Mesenchymal stem cell (in vitro differentiated cells and primary cell): ENCODE data around the gene KRT35.

Experiments
- DNase-seq: peaks from one replicate; pipeline ENCODE4 v3.0.0-alpha.2; 2013
- H2AFZ ChIP-seq: one replicate; pipeline ENCODE4 v1.6.1; 2013; ENCODE audit warnings: low read depth, mild to moderate bottlenecking, control low read depth, inconsistent platforms, low read length, moderate library complexity
- H2AK5ac ChIP-seq: 2 replicates; pipeline ENCODE4 v1.6.1; 2013; ENCODE audit warnings: low read length, moderate library complexity, mild to moderate bottlenecking, inconsistent platforms; ENCODE audit not compliant: severe bottlenecking
- H2BK120ac ChIP-seq: one replicate; pipeline ENCODE4 v1.6.1; 2013; ENCODE audit warnings: low read depth, mild to moderate bottlenecking, inconsistent platforms, low read length, moderate library complexity
- H2BK12ac ChIP-seq, 2 experiments: one replicate each; pipeline ENCODE4 v1.6.1; 2013; ENCODE audit warnings: inconsistent platforms in 2 of 2, low read length in 2 of 2, mild to moderate bottlenecking in 2 of 2, moderate library complexity in 2 of 2, control low read depth in 1 of 2
- H2BK15ac ChIP-seq: one replicate; pipeline ENCODE4 v1.6.1; 2013; ENCODE audit warnings: mild to moderate bottlenecking, low read depth, inconsistent platforms; ENCODE audit not compliant: poor library complexity, severe bottlenecking
- H2BK5ac ChIP-seq: 2 replicates; pipeline ENCODE4 v1.6.1; 2013; ENCODE audit warnings: low read depth, mild to moderate bottlenecking, low read length, control low read depth, inconsistent platforms; ENCODE audit not compliant: poor library complexity, severe bottlenecking
- H3K14ac ChIP-seq, 2 experiments: one replicate each; pipeline ENCODE4 v1.6.1; 2013; ENCODE audit warnings: inconsistent platforms in 2 of 2, low read length in 2 of 2, control low read depth in 1 of 2, mild to moderate bottlenecking in 1 of 2, moderate library complexity in 1 of 2
- H3K18ac ChIP-seq, 2 experiments: one replicate each; pipeline ENCODE4 v1.6.1; 2013; ENCODE audit warnings: inconsistent platforms in 2 of 2, low read length in 2 of 2, control low read depth in 1 of 2, low read depth in 1 of 2, mild to moderate bottlenecking in 1 of 2
- H3K23ac ChIP-seq, 2 experiments: one replicate each; pipeline ENCODE4 v1.6.1; 2013; ENCODE audit warnings: inconsistent platforms in 2 of 2, low read length in 2 of 2, mild to moderate bottlenecking in 2 of 2, moderate library complexity in 2 of 2, control low read depth in 1 of 2
- H3K27ac ChIP-seq: 2 replicates; pipeline ENCODE4 v1.5.1; 2013; ENCODE audit warnings: mild to moderate bottlenecking, moderate library complexity, low read length, control low read depth, inconsistent platforms; ENCODE audit not compliant: poor library complexity, severe bottlenecking
- H3K27me3 ChIP-seq, 2 experiments: 2 replicates each; pipeline versions ENCODE4 v1.6.1 to v1.7.0; 2013; ENCODE audit warnings: low read length in 2 of 2, mild to moderate bottlenecking in 2 of 2, moderate library complexity in 2 of 2, control low read depth in 1 of 2, inconsistent platforms in 1 of 2; ENCODE audit not compliant: control insufficient read depth in 1 of 2, insufficient read depth in 1 of 2
- H3K36me3 ChIP-seq, 2 experiments: 2 replicates each; pipeline versions ENCODE4 v1.6.1 to v1.7.0; 2013; ENCODE audit warnings: low read length in 2 of 2, control low read depth in 1 of 2, inconsistent platforms in 1 of 2, low read depth in 1 of 2, mild to moderate bottlenecking in 1 of 2; ENCODE audit not compliant: insufficient read depth in 2 of 2, control insufficient read depth in 1 of 2
- H3K4ac ChIP-seq, 2 experiments: one replicate each; pipeline ENCODE4 v1.6.1; 2013; ENCODE audit warnings: inconsistent platforms in 2 of 2, low read length in 2 of 2, mild to moderate bottlenecking in 2 of 2, moderate library complexity in 2 of 2, control low read depth in 1 of 2, low read depth in 1 of 2
- H3K4me1 ChIP-seq: 2 replicates; pipeline ENCODE4 v1.6.1; 2013; ENCODE audit warnings: low read depth, low read length, control low read depth; ENCODE audit not compliant: control insufficient read depth, insufficient read depth
- H3K4me2 ChIP-seq: 2 replicates; pipeline ENCODE4 v1.6.1; 2013; ENCODE audit warnings: low read length, mild to moderate bottlenecking, inconsistent platforms; ENCODE audit not compliant: poor library complexity, severe bottlenecking
- H3K4me3 ChIP-seq, 2 experiments: 2 replicates each; pipeline versions ENCODE4 v1.5.1 to v1.7.0; 2013; ENCODE audit warnings: low read length in 2 of 2, mild to moderate bottlenecking in 2 of 2, control low read depth in 1 of 2, low read depth in 1 of 2; ENCODE audit not compliant: insufficient read depth in 1 of 2
- H3K79me1 ChIP-seq: replicated peaks from 2 replicates; pipeline ENCODE4 v1.6.1; 2013; ENCODE audit warnings: mild to moderate bottlenecking, control low read depth, low read length, inconsistent platforms; ENCODE audit not compliant: poor library complexity, severe bottlenecking
- H3K9ac ChIP-seq: 2 replicates; pipeline ENCODE4 v1.7.0; 2013; ENCODE audit warnings: mild to moderate bottlenecking, low read length, moderate library complexity
- H3K9me3 ChIP-seq: 2 replicates; pipeline ENCODE4 v1.7.0; 2013; ENCODE audit warnings: mild to moderate bottlenecking, low read length; ENCODE audit not compliant: control insufficient read depth
- H4K8ac ChIP-seq: one replicate; pipeline ENCODE4 v1.6.1; 2013; ENCODE audit warnings: inconsistent platforms, mild to moderate bottlenecking, low read length, moderate library complexity
- H4K91ac ChIP-seq: one replicate; pipeline ENCODE4 v1.6.1; 2013; ENCODE audit warnings: mild to moderate bottlenecking, low read length, inconsistent platforms
- WGBS: methylation state at CpG from one replicate; pipeline ENCODE4 v1.1.7; 2013; ENCODE audit warnings: mixed read lengths; 5-methylcytosine and 5-hydroxymethylcytosine counted together

The KRT35 gene

GRCh38 chr17:41511116-41511515 lies 30.2 kb upstream of the KRT35 start:
- no peak overlapping the region for H3K4me2 ChIP-seq
- H3K36me3 ChIP-seq = no peaks in the 10 kb centered on the region
- no peak overlapping the region for H3K4me3 ChIP-seq
- no peak overlapping the region for H2AK5ac ChIP-seq
- H3K18ac ChIP-seq = no peak overlapping the region
- H4K91ac ChIP-seq = no peak overlapping the region
- no peaks in the 10 kb centered on the region for H3K9me3 ChIP-seq
- H2AFZ ChIP-seq = no peak overlapping the region
- peaks cover 0 to 53% of the 10 kb centered on the region in 2 experiments for H3K27me3 ChIP-seq
- no peak overlapping the region for H2BK12ac ChIP-seq
- no peaks in the 10 kb centered on the region for H3K79me1 ChIP-seq
- H3K27ac ChIP-seq = no peak overlapping the region
- H4K8ac ChIP-seq = no peak overlapping the region
- no peak overlapping the region for H2BK5ac ChIP-seq
- no peak overlapping the region for H3K14ac ChIP-seq
- no peak for DNase-seq
- H3K4ac ChIP-seq = no peak overlapping the region
- no peak overlapping the region for H3K23ac ChIP-seq
- H2BK15ac ChIP-seq = no peak overlapping the region
- H3K9ac ChIP-seq = no peak overlapping the region
- 77% methylated on average over 4 of the region's 4 CpGs for WGBS
- H2BK120ac ChIP-seq = no peak overlapping the region
- peaks cover 8% of the 10 kb centered on the region for H3K4me1 ChIP-seq

DNA sequence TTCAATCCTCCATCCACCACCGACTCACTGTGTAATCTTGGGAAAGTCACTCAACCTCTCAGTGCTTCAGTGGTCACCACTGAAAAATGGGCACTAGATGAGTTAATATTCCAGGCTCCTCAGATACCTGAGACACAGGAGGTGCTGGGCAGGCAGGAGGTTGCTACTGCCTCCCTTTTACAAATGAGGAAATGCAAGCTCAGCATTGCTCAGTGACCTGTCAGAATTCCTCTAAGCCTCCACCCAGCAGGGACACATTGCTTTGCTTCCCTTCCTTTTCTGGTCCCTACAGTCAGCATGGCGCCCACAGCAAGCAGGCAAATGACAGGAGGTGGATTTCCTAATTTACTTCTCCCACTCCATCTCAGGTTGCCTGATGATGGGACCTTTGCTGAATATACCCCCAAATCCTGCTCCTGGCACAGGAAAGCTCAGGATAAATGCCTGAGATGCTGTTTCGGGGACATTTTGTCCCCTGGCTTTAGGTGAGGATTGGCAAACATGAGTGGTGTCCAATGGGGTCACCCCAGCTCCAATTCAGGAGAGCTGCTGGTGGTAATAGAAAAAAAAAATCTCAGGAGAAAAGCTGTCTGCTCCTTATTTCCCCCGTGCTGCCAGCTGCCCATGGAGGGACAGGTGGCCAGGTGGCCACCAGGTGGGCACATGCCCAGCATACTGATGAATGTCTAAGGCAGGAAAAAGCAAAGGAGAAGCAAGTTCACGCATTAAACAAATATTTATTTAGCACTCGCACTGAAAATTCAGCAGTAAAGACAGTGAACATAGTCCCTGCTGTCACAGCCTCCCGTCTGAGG lies 29.5 kb upstream of the KRT35 start:
- H3K4me1 ChIP-seq = peaks cover 8% of the 10 kb centered on the region
- no peak for DNase-seq
- H2BK120ac ChIP-seq = no peak overlapping the region
- no peak overlapping the region for H3K27ac ChIP-seq
- no peak overlapping the region for H3K4me2 ChIP-seq
- no peak overlapping the region for H2BK5ac ChIP-seq
- H3K14ac ChIP-seq = no peak overlapping the region
- H3K79me1 ChIP-seq = no peaks in the 10 kb centered on the region
- H2BK15ac ChIP-seq = no peak overlapping the region
- H2AK5ac ChIP-seq = peak overlapping the region; percentile 35
- H3K36me3 ChIP-seq = no peaks in the 10 kb centered on the region
- no peak overlapping the region for H3K23ac ChIP-seq
- H3K4me3 ChIP-seq = no peak overlapping the region
- H2AFZ ChIP-seq = no peak overlapping the region
- no peak overlapping the region for H4K8ac ChIP-seq
- no peaks in the 10 kb centered on the region for H3K9me3 ChIP-seq
- H3K27me3 ChIP-seq = peaks cover 0 to 46% of the 10 kb centered on the region in 2 experiments
- 87% methylated on average over 7 of the region's 7 CpGs for WGBS
- no peak overlapping the region for H3K4ac ChIP-seq
- H4K91ac ChIP-seq = no peak overlapping the region
- H2BK12ac ChIP-seq = no peak overlapping the region
- H3K9ac ChIP-seq = no peak overlapping the region
- H3K18ac ChIP-seq = no peak overlapping the region

GRCh38 chr17:41507315-41507880 lies 26.4 kb upstream of the KRT35 start:
- H2BK5ac ChIP-seq = no peak overlapping the region
- H2BK120ac ChIP-seq = no peak overlapping the region
- no peak overlapping the region for H3K4me3 ChIP-seq
- H3K4me2 ChIP-seq = no peak overlapping the region
- WGBS = 62% methylated on average over 10 of the region's 10 CpGs
- no peak overlapping the region for H2BK12ac ChIP-seq
- no peak overlapping the region for H3K23ac ChIP-seq
- H2AK5ac ChIP-seq = no peak overlapping the region
- no peak for DNase-seq
- H3K18ac ChIP-seq = no peak overlapping the region
- no peaks in the 10 kb centered on the region for H3K9me3 ChIP-seq
- no peak overlapping the region for H2BK15ac ChIP-seq
- H3K27me3 ChIP-seq = peaks cover 0 to 33% of the 10 kb centered on the region in 2 experiments
- no peaks in the 10 kb centered on the region for H3K36me3 ChIP-seq
- H2AFZ ChIP-seq = no peak overlapping the region
- no peak overlapping the region for H3K14ac ChIP-seq
- no peak overlapping the region for H3K9ac ChIP-seq
- H4K91ac ChIP-seq = no peak overlapping the region
- H3K4me1 ChIP-seq = peaks cover 8% of the 10 kb centered on the region
- H3K79me1 ChIP-seq = no peaks in the 10 kb centered on the region
- no peak overlapping the region for H4K8ac ChIP-seq
- no peak overlapping the region for H3K27ac ChIP-seq
- H3K4ac ChIP-seq = no peak overlapping the region

- no peaks in the 10 kb centered on the region for H3K79me1 ChIP-seq
- H3K4ac ChIP-seq = no peak overlapping the region
- H3K9ac ChIP-seq = no peak overlapping the region
- no peak overlapping the region for H2AFZ ChIP-seq
- no peak overlapping the region for H2BK12ac ChIP-seq
- no peak overlapping the region for H4K91ac ChIP-seq
- H3K4me1 ChIP-seq = peaks cover 8% of the 10 kb centered on the region
- no peak overlapping the region for H3K18ac ChIP-seq
- no peak overlapping the region for H4K8ac ChIP-seq
- H2BK5ac ChIP-seq = no peak overlapping the region
- peaks cover 0 to 25% of the 10 kb centered on the region in 2 experiments for H3K27me3 ChIP-seq
- no peak overlapping the region for H2BK120ac ChIP-seq
- H3K36me3 ChIP-seq = no peaks in the 10 kb centered on the region
- H3K27ac ChIP-seq = no peak overlapping the region
- 88% methylated on average over 14 of the region's 14 CpGs for WGBS
- H2BK15ac ChIP-seq = no peak overlapping the region
- no peak for DNase-seq
- H3K14ac ChIP-seq = no peak overlapping the region
- no peak overlapping the region for H2AK5ac ChIP-seq
- H3K4me2 ChIP-seq = no peak overlapping the region
- H3K9me3 ChIP-seq = no peaks in the 10 kb centered on the region
- H3K23ac ChIP-seq = no peak overlapping the region
- H3K4me3 ChIP-seq = no peak overlapping the region
These were observed 25.1 kb upstream of the KRT35 start for GRCh38 chr17:41505809-41506767.
